HG03135 (cell line): ENCODE measurements around the gene WLS.

Experiments used
- ATAC-seq: cut with Tn5 transposase; IDR thresholded peaks from one replicate; pipeline ENCODE4 v1.9.1; 2021; ENCODE audit warnings: mild to moderate bottlenecking, moderate library complexity; ENCODE audit not compliant: unreplicated experiment

WLS gene

DNA sequence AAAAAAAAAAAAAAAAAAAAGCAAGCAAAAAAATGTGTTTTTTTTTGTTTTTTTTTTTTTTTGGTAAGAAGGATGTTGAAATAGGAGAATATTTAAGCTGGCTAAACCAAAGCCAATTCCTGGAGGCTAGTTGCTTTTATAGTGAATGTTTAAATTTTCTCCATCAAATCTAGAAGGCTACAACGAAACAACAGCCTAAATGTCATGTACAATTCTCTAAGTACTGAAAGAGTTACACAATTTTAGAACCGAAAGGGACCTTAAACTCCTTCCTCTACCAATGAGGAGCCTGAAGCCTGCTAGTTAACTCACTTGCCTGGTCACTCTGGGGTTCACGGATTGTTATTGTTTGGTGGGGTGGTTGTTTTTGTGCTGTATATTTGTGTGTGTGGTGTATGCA, 3.5 kb downstream of the WLS start:
- no peak for ATAC-seq

DNA sequence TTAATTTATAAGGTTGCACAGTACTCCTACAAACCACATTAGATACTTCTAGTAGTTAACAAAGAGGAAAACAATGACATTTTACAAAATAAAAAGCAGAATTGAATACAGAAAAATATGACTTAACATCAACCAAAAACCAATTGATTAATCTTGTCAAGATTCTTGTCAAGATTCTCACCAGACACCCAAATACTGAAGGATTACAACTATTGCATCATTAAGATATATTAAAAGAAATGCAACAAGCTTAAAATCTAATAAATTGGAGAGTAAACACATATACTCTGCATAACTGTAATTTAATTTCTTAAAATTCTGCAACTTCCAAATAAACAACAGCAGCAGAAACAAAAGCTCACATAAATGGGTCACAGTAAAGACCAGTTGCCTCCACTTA, 4.7 kb downstream of the WLS start:
- no peak for ATAC-seq

DNA sequence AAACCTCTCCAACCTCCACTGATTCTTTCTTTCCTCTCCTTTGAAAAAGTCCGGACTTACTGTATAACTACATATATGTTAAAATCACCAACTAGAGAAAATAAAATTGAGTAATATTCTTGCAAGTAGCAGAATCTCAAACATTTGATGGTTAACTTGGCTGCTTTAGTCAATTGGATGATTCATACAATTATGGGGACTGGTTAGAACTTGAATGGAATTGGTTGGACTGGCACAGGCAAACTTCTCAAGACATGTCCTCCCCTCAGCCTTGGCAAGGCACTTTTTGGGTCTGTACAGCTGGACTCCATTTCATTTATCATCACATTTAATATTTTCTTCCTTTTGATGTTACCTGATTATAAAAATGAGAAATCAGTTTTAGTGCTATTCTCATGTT, 6.5 kb downstream of the WLS start:
- ATAC-seq, result no peak

DNA sequence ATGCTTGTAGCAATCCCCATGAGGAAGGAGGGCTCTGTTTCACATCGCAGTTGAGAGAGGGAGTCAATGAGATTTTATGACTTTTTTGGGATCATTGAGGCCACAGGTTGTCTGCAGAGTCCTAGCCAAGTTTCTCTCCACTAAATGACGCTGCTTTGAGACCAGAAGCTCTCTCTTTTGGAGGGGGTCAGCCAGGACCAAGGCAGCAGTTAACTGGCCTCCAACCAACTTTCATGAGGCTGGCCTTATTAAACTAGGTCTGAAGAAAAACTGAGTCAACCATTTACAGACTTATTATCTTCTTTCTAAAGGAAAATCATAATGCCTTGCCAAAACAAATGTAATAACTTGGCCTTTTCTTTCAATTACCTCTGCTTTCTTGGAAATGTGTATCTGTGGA, 8.6 kb downstream of the WLS start:
- no peak for ATAC-seq

DNA sequence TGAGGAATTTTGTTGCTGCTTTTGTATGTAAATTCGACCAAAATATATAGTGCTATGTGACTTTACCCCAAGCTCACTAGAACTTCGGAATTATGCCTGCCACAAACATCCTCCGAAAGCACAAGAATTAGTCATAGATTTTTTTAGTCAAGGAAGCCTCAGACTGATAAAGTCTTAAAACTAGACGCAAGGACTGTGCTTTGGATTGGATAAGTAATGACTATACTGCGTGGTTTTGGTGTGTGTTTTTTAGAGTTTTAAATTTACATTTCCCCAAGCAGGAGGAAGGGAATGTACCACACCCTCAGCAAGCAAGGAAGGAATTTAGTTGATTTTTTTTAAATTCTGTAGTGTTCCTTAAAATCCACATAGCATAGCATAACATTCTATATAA, 10.3 kb downstream of the WLS start:
- no peak for ATAC-seq

DNA sequence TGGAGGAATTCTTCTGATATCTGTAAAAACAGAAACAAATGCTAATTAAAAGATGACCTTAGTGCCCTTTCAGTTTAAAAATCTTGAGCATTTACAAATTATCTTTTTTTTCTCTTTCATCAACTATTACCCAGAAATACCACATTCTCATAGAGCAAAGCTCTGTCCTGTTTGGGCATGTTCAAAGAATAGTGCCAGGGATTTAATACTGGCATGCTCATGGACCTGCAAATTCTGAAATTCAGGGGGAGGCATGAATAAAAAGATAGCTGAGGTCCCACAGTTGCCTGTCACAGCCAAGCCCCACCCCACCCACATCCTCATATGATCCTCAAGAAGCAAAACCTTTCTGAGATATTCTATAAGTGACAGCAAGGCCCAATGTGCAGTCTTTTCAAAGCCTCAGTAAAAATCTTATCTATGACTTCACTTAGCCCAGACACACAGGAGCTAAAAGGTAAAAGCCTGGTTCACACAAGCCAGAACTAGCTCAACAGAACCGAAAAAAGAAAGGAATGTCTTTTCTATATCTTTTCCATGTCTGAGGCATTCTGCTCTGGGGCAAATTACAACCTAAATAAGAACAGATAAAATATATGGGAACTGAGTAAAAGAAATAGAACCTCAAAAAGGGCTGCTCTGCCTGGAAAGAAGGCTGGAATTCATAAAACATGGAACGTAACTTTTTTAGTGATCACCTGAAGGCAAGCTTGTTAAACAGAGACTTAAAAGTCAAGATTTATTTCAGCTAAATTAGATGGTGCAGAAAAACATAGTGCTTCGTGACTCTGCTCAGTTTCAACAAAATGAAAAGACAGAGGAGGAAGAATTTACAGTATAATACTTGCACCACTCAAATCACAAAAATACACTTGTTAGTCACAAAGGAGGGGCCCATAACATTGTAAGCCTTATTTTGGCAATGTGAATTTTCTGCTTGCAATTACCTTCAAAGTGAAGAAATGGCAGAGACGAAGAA, 11.0 kb downstream of the WLS start:
- no peak for ATAC-seq

DNA sequence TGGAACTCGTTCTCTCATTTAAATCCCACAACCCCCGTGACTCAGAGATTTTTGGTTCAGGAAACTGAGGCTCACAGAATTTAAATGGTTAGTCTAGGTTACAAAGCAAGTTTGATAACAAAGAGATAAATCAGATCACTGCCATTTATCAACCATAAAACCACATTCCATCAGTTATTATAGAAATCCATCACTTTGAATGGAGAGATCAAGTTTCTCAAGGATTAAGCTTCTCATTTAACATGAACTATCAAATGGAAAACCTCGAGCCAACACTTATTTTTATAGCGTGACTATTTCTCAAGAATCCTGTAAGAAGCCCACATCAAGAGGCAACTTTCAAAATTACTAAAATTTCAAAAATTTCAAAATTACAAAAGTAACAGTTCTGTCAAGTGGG, 11.9 kb downstream of the WLS start:
- no peak for ATAC-seq

DNA sequence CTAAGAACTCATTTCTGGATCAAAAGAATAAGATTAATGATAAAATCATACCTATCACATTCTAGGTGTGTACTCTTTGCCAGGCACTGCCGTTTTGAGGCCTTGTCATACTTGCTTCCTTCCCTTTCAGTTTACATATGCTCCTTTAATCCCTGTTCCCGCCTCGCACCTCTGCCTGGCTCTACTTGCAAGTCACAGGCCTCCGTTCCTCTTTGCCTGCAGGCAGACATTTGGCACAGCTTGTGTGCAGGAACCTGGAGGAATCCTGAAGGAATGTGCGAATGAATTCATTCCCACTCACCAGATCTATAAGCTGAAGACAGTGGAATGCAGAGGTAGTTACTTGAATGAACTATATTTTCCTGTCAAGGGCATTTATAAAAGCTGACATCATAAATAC, 13.8 kb downstream of the WLS start:
- no peak for ATAC-seq

DNA sequence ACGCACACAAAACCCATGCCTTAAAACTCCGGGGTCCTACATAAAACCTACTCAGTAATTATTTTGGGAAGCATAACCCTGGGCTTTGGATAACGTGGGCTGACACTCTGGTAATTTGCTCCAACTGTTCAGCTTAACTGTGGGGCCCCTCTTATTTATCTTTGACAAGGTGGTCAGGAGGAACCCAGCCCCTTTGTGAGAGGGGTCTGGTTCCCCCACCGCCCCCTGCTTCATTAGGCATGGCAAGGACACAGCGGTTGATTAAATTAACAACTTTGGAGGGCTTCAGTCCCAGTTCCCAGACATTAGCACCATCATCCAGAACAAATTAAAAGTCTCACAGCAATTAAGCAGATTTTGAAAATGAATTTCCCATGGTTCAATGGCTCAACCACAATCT, 14.7 kb downstream of the WLS start:
- ATAC-seq, result no peak

DNA sequence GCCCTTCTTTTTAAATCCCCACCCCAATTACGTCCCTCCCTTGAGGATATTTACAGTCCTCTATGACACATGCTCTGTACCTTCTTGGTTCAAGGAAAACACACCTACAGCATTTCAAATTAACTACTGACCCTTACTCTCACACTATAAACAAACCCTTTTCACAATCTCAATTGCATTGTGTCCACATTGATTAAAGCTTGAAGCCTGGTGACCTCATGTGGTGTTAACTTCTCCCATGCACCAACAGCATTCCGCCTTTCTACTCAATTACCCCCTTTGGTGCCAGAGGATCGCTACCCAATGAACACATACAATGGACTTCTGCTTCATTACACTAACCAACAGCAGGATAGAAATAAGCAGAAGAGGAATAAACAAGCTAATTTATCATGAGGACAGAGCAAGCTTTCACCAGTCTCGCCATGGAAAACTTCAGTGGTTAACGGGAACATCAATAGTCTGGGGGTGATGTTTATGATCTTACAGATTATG, 15.2 kb downstream of the WLS start:
- ATAC-seq, result no peak

DNA sequence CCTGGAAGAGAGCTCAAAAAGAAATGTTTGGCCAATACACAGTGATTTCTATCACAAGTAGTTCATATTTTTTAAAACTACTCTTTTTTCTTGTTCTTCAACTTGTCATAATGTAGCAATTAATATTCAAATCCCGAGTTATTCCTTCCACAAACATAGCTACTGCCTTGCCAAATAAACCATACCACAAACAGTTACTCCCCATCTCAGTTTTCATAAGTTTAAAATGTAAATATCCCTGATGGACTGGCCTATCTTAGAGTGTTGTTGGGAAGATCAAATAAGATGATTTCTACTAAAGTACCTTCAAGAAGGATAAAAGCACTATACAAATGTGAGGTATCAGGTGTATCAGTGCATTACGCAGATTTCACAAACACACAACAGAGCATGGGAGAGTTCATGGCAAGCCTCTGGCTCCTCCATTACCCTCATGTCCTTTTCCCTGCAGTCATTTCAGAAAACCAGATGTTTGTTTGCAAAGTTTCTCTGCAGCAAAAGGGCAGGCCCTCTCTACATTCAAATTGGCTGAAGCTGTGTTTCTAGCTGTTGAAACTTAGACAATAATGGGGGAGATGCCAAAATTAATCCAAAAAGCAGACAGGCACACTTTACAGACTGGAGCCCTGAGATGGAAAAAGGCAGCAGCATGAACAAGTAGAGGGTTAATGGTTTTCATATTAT, 16.1 kb downstream of the WLS start:
- no peak for ATAC-seq

DNA sequence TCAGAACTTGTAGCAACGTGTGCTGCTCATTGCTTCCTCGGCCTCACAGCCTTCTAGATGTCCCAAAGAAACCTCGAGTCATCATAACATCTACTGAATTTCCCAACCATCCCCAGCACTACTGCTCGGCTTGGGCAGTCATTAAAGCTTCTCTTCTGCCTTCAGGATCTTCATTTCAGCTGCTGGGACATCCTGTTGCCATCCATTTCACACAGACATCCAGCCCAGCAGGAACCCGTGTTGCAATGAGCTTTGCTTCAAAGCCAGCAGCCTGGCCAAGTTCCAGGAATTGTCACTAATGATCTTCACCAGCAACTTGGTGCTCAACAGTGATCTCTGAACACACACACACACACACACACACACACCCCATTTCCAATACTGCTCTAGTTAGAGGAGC, 18.5 kb downstream of the WLS start:
- ATAC-seq, result no peak

DNA sequence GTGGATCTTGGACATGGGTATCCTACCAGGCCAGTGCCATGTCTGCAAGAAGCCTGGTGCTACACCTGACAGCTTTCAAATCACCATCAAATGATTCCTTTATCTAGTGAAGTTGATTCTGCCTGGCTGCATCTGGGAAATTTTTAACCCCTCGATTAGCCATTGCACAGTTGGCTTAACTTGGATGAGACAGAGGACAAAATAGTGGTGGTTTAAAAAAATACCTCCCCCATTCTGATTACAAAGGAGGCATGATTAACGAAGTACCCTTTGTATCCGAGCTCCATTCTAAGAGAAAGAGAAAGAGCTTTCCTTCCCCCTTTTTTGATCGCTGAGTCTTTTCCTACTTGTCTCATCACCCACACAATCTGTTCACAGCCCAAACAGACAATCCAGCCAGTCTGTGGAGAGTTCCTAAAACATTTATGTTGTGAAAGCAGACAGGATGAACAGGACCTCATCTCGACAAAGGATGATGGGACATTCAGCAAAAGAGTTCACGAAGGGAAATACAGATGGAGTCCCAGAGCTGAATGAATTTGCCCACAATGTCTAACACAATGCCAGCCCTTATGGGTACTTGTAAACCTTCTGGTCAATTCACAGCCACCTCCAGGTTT, 20.5 kb downstream of the WLS start:
- ATAC-seq, result no peak

DNA sequence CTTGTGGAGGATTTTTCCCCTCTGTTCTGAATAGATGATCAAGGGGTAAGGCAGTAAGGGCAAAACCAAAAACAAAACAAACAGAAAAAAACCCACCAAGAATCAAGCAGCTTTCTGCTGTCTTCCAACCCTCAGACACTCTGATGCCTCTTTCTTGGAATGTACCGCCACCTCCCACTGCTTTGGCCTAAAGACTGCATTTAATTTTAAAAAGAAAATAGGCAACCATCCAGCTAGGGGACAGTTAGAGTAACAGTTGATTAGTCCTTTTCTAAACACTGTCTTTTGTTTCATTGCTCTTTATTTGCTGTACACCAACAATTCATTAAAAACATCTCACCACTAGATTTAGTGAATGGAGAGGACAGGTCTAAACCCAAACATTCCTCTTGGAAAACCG, 21.5 kb downstream of the WLS start:
- ATAC-seq, result no peak

DNA sequence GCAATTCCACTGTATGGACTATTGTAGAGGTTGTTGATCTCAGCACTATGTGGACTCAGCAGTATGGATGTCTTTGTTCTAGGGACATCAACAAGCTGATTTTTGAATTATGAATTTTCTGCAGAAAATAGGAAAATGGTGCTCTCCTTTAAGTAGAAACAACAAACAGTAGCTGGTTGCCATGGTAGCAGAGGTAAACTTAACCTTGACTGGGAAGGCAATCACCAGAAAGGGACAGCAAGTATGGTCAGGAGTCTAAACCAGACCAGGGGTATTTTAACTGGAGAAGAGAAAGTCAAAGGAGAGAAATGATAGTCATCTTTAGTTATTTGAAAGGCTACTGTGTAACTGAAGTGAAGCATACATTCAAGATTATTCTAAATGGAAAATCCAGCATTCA, 22.3 kb downstream of the WLS start:
- ATAC-seq, result no peak

DNA sequence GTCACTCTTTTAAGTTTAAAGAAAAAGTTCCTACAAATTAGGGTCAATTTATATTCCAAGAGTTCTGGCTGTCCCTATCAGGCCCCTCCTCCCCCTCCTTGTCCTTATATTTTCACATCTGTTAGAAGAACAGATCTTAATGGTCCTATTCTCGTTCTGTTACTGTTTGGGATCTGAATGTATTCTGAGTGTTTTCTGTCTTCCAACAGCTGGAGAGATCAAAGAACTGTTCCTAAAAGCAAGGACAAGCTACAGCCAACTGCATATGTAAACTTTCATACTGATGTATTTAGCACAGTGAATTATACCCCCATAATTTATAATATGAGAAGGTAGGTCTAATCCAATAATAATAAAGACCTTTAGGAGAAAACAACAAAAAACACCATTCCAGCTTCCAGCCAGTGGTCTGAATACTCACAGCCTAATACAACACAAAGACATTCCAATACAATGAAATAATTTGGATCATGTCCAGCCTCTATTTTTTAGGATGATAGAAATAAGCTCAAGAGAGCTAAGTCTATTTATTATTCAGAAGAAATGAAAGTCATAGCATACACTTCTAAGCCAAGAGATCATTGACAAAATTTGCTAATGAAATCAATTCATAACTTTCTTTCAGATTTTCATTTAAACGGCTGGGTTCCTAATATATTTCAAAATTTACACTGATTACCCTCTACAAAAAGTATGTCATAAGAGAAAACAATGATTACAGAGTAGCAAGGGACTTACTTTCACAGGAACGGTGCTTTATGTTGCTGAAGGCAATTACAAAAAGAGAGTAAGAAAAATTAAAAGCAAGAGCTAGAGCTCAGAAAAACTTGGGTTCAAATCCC, 25.3 kb downstream of the WLS start:
- ATAC-seq, result no peak

DNA sequence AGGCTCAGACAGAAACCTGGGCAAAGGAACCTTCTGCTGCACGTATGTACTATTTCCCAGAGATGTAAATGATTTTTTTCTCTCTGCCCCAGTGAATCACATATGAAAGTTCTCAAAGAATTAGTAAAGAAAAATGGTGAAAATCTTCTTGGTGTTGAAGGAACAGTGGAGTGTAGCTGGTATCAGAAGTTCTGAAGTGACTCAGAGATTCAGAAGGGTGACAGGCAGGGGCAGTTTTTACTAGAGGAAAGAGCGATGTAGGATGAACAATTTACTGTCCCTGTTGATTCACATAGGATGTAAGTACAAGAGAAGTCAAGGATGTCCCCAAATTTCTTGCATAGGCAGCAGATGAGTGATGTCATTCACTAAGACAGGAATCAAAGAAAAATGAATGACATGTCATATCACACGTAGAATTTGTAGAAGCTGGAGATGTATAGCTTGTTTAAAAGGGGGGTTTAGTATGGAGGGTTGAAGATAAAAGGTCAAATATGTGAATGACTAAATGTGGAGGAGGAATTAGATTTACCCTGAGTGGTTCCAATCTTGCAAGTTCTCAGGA, 26.4 kb downstream of the WLS start:
- no peak for ATAC-seq

DNA sequence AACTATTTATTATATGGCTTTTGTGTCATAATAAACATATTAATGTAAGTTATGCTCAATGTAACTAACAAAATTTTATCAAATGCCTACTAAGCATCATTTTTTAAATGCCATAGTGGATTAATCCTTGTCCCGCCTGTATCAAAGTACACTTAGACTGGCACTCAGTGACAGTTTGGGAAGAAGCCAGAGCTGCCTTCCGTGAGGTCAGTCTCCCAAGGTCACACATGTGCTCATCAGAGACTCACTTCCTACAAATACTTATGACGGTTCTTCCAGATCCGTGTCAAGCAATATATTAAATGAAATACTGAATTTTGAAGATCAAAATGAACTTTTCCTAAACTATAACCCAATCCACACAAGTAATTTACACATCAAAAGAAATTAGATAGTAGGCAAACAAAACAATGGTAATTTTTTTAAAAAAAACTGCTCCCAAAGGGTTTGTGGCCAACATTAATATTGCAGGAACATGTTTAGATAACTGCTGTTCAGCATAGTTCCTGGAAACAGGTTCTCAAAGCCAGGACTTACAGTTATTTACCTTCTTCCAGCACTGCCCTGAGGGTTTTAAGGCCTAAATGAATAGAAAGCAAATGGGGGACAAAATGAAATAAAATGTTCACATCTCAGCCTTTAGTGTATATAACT, 27.2 kb downstream of the WLS start:
- no peak for ATAC-seq

DNA sequence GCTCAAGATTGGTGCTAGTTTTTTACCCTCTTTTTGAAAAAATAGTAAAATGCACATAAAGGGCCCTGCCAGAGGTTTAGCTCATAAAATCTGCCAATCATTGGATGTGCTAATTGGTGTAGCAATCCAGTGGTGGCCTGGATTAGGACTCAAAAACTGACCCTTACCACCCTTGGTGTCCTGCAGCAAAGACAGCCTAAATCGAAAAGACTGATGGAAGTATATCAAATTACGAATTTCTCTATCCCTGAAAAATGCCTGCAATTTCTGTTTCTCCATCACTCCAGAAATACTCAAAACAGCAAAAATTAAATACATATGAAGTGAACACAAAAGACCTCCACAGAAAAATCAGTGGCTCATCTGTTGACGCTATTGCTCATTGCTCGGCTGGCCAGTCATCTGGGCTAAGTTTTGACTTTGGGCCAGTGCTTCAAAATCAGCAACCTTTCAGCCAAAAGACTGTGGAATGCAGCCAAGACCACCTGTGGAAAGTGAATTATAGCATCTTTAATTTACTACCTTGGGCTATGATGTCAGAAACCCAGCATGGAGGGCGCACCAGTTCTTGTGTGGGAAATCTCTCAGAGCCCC, 30.0 kb downstream of the WLS start:
- no peak for ATAC-seq
